NCI-H1694 treated with DMSO at 0.1 percent for 48 hours (cell line): ENCODE measurements around the gene EME2.

Experiments
- DNase-seq: peaks from one replicate; lab custom pipeline; 2025; lab: John Stamatoyannopoulos, UW

Gene EME2

DNA sequence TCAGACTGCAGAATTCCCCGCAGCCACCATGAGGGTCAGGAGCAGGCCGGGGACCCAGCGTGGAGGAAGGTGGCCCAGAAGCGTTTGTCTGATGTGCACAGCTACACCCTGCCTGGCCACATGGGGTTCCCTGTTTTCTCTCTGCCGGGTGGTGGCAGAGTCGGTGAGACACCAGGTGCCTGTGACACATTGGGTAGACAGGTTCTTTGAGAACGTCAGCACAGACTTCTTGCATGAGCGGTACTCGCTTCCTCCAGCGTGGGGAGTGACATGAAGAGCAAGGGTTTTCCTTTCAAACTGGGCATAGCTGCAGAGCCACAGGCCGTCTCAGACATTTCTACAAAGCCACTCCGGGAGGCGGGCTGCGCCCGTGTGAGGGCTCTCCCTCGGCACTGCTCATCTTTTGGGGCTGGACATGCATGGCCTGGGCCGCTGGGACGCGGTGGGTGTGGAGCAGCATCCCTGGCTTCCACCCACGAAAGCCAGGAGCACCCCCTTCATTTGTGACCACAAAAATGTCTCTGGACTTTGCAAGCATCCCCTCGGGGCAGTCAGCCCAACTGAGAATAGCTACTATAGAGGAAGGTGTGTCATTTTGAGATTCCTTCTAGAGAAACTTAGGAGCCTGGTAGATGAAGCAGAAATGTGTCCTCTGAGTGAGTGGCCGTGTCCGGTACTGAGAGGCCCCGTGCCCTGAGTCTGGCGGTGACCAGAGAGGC, 27.3 kb upstream of the EME2 start:
- no peak for DNase-seq

DNA sequence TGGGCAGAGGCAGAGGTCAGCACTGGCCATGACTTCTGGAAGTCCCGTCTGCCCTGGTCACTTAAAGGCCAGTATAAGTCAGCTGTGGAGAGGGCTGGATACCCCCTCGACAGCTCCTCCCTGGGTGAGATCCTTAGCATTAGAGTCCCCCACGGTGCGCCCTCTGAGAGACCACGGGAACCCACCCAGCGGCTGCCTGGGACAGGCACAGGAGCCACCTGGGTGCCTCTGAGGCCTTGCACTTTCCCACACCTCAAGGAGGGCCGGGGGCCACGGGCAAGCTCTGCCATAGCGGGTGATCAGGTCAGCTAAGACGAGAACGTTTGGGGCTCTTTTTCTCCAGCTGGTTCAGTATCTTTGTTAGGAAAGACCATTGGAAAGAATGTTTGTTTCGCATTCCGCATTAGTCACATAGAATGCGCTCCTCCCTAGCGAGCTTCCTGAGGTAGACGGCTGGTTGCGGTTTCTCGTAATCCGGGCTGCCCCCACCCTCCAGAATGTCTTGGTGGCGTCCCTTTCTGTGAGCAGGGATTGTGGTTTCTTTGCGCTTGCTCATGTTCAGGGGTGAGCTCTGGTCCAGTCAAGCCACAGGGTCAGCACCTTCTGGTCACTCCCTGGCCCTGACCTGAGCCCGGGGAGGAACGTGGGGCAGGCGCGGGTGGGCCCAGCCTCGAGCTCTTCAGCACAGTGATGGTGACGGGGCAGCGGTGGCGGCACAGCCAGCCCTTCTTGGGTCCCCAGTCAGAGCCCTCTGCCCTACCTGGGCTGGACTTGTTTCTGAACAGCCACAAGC, 26.5 kb upstream of the EME2 start:
- no peak for DNase-seq

DNA sequence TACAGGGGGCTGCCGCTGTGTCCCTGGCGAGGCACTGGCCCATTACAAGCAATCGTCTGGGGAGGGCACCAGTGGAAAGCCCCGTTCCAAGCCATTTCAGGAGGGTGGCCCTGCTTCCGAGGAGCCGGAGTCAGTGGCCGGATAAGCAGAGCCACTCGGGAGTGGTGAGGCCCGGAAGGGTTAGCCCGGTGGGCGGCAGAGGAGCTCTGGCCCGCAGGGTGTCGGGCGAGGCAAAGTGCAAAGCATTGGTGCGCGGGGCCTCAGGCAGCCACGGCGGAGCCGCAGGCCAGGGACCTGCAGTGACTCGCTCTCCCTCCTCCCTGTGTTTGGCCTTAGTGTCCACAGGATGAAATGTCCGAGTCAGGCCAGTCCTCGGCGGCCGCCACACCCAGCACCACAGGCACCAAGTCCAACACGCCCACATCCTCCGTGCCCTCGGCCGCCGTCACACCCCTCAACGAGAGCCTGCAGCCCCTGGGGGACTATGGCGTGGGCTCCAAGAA, 25.9 kb upstream of the EME2 start:
- no peak for DNase-seq

DNA sequence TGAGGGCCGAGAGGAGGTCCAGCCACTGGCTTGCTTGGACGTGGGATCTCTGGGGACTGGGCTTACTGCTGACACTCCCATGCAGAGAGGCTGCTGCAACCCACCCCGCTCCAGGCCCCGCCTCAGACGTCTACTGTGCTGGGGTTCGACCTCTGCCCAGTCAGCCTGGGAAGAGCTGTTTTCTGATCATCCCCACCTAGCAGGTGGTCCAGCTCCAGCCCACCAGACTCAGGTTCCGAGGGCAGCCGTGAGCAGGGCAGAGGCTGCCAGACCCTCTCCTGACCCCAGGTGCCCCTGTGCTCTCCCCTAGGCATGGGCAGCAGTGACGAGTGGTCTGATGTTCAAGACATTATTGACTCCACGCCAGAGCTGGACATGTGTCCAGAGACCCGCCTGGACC, 24.7 kb upstream of the EME2 start:
- no peak for DNase-seq

DNA sequence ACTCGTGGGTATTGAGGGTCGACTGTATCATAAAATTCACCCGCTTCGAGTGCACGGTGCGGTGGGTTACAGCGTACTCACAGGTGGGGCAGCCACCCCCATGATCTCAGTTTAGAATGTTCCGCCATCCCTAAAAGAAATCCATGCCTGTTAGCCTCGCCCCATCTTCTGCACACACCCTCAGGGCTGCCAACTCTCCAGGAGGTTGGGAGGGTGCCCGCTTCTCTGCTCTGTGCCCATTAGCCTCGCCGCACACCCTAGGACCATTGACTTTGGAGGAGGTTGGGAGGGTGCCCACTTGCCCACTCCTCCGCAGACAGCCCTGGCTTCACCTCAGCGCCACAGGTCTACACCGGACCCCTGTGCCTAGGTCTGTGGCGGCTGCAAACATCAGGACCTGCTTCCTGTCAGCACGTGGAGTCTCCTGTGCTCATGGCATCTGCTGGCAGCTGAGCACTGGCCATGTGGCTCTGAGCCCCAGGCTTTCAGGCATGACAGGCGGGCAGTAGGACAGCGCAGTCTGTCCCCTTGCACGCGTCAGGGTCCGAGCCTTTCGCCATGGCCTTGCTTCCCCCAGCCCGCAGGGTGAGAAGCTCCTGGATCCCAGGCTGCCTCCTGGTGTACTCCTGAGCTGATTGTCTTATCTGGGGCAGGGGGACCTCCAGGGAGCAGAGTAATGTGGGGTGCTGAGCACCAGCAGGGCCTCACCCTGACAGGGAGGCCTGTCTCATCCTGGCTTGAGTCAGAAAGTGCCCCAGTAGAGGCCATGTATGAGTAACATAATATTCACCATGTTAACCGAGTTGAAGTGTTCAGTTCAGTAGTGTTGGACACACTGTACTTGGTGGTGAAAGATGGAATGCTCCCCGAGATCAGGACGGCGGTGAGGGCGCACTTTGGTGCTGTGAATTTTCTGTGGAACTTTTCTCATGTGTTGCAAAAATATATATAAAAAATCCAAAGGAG, 23.2 kb upstream of the EME2 start:
- DNase-seq: no peak

GRCh38 chr16:1751946-1752345, 20.7 kb upstream of the EME2 start:
- no peak for DNase-seq

DNA sequence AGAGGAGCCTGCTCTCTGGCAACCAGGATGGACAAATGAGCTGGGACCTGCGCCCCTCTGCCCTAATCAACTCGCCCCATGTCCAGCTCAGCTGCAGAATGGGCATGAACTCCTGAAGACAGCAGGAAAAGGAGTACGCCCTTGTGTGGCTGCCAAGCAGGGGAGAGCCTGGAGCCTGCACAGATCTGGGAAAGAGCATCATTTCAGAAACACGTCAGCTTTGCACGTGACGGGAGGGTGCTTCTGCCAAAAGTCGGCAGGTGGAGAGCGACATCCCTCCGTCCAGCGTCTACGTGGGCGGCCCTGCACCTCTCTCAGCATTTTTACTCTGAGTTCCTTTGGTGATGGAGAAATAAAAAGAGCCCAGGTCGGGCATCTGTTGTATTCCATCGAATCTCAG, 19.8 kb upstream of the EME2 start:
- no peak for DNase-seq

DNA sequence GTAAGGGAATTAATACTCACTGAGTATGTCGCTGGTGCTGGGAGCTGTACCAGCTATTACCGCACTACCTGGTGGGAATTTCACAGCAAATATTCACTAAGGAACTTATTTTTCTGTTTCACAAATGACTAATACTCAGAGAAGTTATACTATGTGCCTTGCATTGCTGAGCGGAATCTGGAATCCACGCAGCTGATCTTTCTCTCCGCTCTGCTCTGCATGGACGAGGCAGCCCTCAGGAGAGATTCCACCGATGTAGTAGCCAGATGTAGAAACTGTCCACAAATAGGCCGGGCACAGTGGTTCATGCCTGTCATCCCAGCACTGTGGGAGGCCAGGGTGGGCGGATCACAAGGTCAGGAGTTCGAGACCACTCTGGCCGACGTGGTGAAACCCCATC, 18.4 kb upstream of the EME2 start:
- no peak for DNase-seq

GRCh38 chr16:1757714-1758461, 14.7 kb upstream of the EME2 start:
- no peak for DNase-seq

DNA sequence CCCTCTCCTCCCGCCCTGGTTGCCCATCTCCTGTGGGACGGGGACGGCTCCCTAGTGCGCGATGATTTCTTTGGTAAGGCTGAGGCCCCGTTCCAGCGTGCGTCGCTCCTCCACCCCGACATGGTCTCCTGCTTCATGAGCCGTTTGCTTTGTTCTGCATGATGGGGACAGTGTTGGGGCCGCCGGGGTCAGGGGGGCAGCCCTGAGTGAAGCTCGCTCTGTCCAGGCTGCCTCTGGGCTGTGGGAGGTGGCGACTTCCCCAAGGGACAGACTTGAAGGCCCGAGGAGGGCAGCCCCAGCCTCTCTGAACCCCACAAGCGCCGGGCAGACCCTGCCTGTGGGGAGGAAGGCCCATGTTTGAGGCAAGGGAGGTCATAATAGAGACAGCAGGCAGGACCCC, 13.7 kb upstream of the EME2 start:
- no peak for DNase-seq

GRCh38 chr16:1759511-1759910, 13.1 kb upstream of the EME2 start:
- DNase-seq: no peak

GRCh38 chr16:1760911-1761310, 11.7 kb upstream of the EME2 start:
- DNase-seq: no peak

DNA sequence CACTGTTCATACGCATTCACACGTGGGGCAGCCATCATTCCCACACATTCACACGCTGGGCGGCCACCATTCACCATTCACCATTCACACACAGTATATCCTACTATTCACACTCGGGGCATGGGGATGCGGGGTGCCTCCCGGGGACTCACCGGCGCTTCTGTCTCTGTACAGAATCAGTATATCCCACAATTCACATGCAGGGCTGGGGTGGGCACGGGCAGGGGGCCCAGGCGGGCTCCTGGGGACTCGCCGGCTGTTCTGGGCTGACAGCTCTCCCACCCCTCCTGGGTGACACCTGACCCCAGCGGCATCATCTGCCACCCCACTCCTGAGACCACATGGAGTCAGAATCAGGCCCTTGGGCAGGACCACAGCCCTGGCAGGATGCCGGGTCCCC, 10.9 kb upstream of the EME2 start:
- no peak for DNase-seq

- DNase-seq: no peak
Measured at GRCh38 chr16:1762196-1762878, 10.3 kb upstream of the EME2 start.

DNA sequence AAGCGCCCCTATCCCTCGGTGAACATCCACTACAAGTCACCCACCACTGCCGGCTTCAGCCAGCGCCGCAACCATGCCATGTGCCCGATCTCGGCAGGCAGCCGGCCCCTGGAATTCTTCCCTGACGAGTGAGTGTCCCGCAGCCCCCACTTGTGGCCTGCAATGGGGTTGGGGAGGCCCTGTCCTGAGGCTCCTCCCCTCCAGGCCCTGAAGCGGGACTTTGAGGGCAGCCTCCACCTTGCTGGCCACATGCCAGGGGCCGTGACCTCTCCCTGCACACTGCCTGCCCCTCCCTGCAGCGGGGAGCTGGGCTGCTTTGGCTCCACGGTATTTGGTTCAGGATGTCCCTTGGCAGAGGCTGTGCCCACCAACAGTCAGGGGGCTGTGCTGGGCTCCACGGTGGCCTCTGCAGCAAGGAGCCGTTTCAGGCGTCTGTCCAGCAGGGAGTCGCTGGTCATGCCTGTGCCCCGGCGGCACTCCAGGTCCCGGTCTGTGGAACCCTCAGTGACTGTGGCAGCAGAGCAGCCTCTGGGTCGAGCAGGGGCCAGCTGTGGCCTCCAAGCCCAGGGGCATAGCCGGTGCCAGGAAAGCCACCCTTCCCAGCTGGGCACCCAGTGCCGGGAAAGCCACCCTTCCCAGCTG, 9.6 kb upstream of the EME2 start:
- DNase-seq: no peak

GRCh38 chr16:1763521-1764511, 8.8 kb upstream of the EME2 start:
- DNase-seq: peak; percentile 13

- DNase-seq: no peak
Measured at GRCh38 chr16:1764971-1765370, 7.6 kb upstream of the EME2 start.

- no peak for DNase-seq
Measured at GRCh38 chr16:1765826-1766225, 6.8 kb upstream of the EME2 start.

GRCh38 chr16:1766231-1766630, 6.4 kb upstream of the EME2 start:
- DNase-seq: no peak
